Thoracic aorta (tissue), 2 donors: ENCODE data around the gene FLAD1. TPM values are rescaled to one million over a fixed set of nuclear protein-coding genes. Genes with fewer than 3 reads are reported as not detected.

Experiments used
- ATAC-seq: fragments of 150-250 bp; one replicate; pipeline ENCODE4 v1.8.0; 2017; ENCODE audit warnings: low read depth; ENCODE audit not compliant: insufficient number of reproducible peaks, low FRiP score
- DNase-seq: peaks from one replicate; pipeline ENCODE4 v3.0.0-alpha.2; 2020; ENCODE audit warnings: low spot score
- H3K27ac ChIP-seq, 2 donors: fragments of 200-600 bp; sonication (generic); 1 replicate in 1 of 2; 2 replicates in 1 of 2; pipeline ENCODE4 v1.5.1; 2016; ENCODE audit warnings: mild to moderate bottlenecking in 2 of 2, moderate library complexity in 2 of 2
- H3K27me3 ChIP-seq: fragments of 200-600 bp; sonication (generic); replicated peaks from 2 replicates; pipeline ENCODE4 v1.6.0; 2016; ENCODE audit warnings: mild to moderate bottlenecking; ENCODE audit not compliant: insufficient read depth
- H3K36me3 ChIP-seq: fragments of 200-600 bp; sonication (generic); one replicate; pipeline ENCODE4 v1.5.1; 2016
- H3K4me1 ChIP-seq, 2 donors: fragments of 200-600 bp; sonication (generic); 1 replicate in 1 of 2; 2 replicates in 1 of 2; pipeline versions ENCODE4 v1.5.1 to v1.6.0; 2016; ENCODE audit warnings: low read depth in 2 of 2, mild to moderate bottlenecking in 1 of 2; ENCODE audit not compliant: control insufficient read depth in 1 of 2
- H3K4me3 ChIP-seq: fragments of 200-600 bp; sonication (generic); 2 replicates; pipeline ENCODE4 v1.5.1; 2016; ENCODE audit warnings: mild to moderate bottlenecking
- H3K9me3 ChIP-seq: fragments of 200-600 bp; sonication (generic); 2 replicates; pipeline ENCODE4 v1.5.1; 2016
- CTCF ChIP-seq: fragments of 200-600 bp; sonication (generic); IDR thresholded peaks from one replicate; pipeline ENCODE4 v1.5.1; 2019; ENCODE audit warnings: antibody characterized with exemption
- total RNA-seq, 2 donors: library from RNA; depleted of rRNA; stranded (reverse); fragments of >200 nt; gene quantifications; one replicate each; pipeline versions ENCODE4 v1.1.0 to v1.2.3, GENCODE V29; 2016

The FLAD1 gene
- total RNA-seq, 2 donors from 2014 or later, result 23.8 to 27.2 TPM

DNA sequence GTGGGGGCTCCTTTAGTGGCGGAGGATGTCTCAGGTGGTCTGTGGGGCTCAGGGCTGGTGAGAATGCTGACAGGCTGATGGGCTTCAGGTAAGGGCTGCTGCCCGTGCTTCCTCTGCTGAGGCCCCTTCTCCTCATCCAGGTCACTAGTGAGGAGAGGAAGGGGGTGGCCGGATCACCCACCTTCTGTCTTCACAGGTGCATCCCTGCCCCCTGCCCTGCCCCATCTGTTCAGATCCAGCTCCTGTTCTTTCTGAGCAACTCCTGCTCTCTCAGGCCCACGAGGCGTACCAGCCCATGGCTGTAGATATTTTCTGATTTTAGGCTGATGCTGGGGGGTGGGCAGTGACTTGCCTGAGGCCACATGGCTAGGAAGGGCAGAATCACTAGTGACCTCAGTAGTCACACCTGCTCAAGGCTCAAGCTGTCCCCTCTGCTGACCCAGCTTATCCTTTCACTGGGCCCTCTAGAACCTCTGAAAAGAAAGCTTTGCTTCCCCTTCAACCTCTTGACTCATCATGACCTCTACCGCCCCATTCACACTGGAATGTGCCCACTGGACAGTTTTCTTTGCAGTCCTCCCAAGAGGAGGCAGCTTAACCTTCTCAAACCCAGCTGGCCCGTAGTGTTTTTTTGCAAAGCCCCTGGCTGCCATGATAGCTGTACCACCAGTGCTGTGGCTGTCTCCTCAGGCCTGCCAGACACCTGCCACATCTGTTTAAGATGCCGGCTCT, 35.6 kb downstream of the FLAD1 start:
- H3K27ac ChIP-seq, result no peak overlapping the region
- H3K27me3 ChIP-seq, result no peaks in the 10 kb centered on the region
- ATAC-seq, result no peak
- TF ChIP-seq CTCF, result no peak
- H3K36me3 ChIP-seq, result no peaks in the 10 kb centered on the region
- H3K4me1 ChIP-seq, result peaks cover 8 to 10% of the 10 kb centered on the region in 2 donors
- DNase-seq, result no peak
- no peak overlapping the region for H3K4me3 ChIP-seq
- no peaks in the 10 kb centered on the region for H3K9me3 ChIP-seq

GRCh38 chr1:155019377-155020245, 36.5 kb downstream of the FLAD1 start:
- H3K36me3 ChIP-seq, result no peaks in the 10 kb centered on the region
- H3K9me3 ChIP-seq, result no peaks in the 10 kb centered on the region
- peaks cover 8 to 10% of the 10 kb centered on the region in 2 donors for H3K4me1 ChIP-seq
- H3K4me3 ChIP-seq, result no peak overlapping the region
- DNase-seq, result no peak
- ATAC-seq, result no peak
- no peak for TF ChIP-seq CTCF
- H3K27me3 ChIP-seq, result no peaks in the 10 kb centered on the region
- no peak overlapping the region for H3K27ac ChIP-seq

DNA sequence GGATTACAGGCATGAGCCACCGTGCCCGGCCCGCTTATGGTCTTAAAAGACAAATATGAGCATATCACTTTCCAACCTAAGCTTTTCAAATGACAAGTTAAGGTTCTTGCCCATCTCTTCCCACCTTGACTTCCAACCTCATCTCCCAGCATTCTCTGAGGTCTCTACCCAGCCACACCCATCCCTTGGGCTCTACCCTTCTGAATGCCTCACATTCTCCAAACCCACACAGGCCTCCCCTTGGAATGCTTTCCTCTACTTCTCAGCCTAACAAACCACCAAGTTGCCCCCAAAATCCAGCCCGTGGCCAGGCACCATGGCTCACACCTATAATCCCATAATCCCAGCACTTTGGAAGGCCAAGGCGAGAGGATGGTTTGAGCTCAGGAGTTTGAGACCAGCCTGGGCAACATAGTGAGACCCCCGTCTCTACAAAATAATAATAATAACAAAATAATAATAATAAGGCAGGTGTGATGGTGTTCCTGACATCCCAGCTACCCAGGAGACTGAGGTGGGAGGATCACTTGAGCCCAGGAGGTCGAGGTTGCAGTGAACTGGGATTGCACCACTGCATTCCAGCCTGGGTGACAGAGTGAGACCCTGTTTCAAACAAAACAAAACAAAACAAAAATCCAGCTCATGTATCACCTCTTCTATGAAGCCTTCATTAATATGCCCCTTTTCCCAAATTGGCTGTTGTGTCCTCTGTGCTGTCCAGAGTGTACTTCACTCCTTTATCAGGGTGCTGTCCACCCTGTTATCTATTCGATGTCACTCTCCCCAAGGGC, 39.2 kb downstream of the FLAD1 start:
- H3K4me1 ChIP-seq, result peaks cover 6 to 8% of the 10 kb centered on the region in 2 donors
- no peaks in the 10 kb centered on the region for H3K9me3 ChIP-seq
- no peak overlapping the region for H3K4me3 ChIP-seq
- H3K27me3 ChIP-seq, result no peaks in the 10 kb centered on the region
- no peak overlapping the region for H3K27ac ChIP-seq
- no peak for DNase-seq
- ATAC-seq, result no peak
- no peaks in the 10 kb centered on the region for H3K36me3 ChIP-seq
- no peak for TF ChIP-seq CTCF

DNA sequence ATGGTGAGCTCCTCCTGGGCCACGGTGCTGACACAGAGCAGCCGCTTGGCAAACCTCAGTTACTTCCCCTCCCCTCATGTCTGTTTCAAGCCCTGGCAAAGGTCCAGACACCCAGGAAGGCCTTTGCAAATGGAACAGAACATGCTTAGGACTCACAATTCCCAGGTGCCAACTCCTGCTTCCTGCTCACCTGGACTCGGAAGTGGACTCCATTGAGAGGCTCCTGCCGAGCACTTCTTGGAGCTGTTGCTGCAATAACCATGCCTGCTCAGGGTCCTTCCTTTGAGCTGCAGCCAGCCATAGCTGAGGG, 39.7 kb downstream of the FLAD1 start:
- H3K4me1 ChIP-seq, result peaks cover 3 to 4% of the 10 kb centered on the region in 2 donors
- no peaks in the 10 kb centered on the region for H3K9me3 ChIP-seq
- DNase-seq (no peak), ATAC-seq (no peak)
- no peak for TF ChIP-seq CTCF
- no peak overlapping the region for H3K27ac ChIP-seq
- H3K27me3 ChIP-seq, result no peaks in the 10 kb centered on the region
- H3K4me3 ChIP-seq, result no peak overlapping the region
- no peaks in the 10 kb centered on the region for H3K36me3 ChIP-seq

DNA sequence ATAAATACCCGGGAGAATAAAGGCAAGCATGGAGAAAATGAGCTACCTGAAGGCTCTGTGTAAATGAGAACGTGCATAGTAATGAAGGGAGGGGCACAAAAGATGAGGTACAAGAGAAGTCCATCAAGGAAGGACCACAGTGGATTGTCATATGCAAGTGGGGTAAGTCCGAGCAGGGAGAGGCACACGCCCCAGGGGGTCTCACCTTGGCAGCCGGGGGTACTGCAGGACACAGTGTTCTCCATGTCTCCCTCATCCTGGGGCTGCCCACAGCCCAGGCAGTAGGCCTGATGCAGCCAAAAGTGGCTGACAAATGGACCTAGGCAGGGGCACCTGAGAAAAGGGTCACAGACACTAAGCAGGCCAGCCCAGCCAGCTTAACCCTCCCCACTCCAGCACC, 40.5 kb downstream of the FLAD1 start:
- no peaks in the 10 kb centered on the region for H3K4me1 ChIP-seq
- H3K27me3 ChIP-seq, result no peaks in the 10 kb centered on the region
- ATAC-seq (no peak), DNase-seq (no peak)
- no peak overlapping the region for H3K27ac ChIP-seq
- no peaks in the 10 kb centered on the region for H3K9me3 ChIP-seq
- no peak overlapping the region for H3K4me3 ChIP-seq
- H3K36me3 ChIP-seq, result no peaks in the 10 kb centered on the region
- no peak for TF ChIP-seq CTCF
